ENCODE results near the gene LIMCH1. TPM values are rescaled to one million over a fixed set of nuclear protein-coding genes. Genes with fewer than 3 reads are reported as not detected.

The LIMCH1 gene
- total RNA-seq, 1 experiment from 2014 or later: 19.7 TPM

DNA sequence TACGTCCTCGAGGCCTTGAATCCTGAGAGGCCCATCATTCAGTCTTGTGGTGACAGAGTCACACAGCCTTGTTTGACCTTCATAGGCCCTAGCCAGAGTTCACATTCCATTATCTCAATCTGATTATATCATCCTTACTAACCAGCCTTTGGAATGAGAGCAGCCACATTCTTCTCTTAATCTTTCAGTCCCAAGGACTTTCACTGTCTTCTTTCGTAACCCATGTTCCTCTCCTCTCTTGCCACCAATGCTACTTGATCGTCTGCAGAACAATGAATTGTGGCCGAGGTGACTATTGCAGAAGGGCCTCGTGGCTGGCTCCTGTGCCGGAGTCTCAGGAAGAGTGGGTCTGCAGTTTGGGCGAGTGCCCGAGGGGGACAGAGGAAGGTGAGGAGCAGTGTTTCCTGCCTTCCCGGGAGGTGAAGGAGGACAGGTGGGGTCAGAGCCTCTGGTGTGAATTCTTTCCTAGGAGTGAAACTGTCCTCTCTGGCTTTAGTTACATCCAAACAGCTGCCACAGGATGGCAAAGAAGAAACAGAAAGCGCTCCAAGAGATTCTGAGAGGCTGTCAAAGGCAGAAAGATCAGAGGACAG is 94.6 kb downstream of the LIMCH1 start:
- H3K36me3 ChIP-seq (ENCODE audit: low read depth, low read length): no peaks in the 10 kb centered on the region
- H2AFZ ChIP-seq (ENCODE audit: low read length): no peak overlapping the region
- H3K27me3 ChIP-seq (ENCODE audit: low read length): no peaks in the 10 kb centered on the region
- H3K79me2 ChIP-seq (ENCODE audit: low read length): no peaks in the 10 kb centered on the region
- ChIA-PET POLR2A (ENCODE audit: unreplicated experiment) (no interaction called here), CTCF (no interaction called here)
- H3K4me3 ChIP-seq (ENCODE audit: low read length): no peak overlapping the region
- no peak for DNase-seq
- H3K9ac ChIP-seq (ENCODE audit: low read length): no peak overlapping the region
- BruUV-seq (replicated peaks): no TSS peak
- H3K4me1 ChIP-seq (ENCODE audit: insufficient read depth, low read length): no peaks in the 10 kb centered on the region
- H3K9me3 ChIP-seq (ENCODE audit: low read length): no peaks in the 10 kb centered on the region
- H3K9me2 ChIP-seq (replicated peaks; ENCODE audit: low read length): no peaks in the 10 kb centered on the region
- H3K4me2 ChIP-seq (ENCODE audit: low read length): no peak overlapping the region
- H3K27ac ChIP-seq (ENCODE audit: low read length): no peak overlapping the region
- no peaks in the 10 kb centered on the region for H3F3A ChIP-seq (ENCODE audit: low read length, unreplicated experiment)
- no peaks in the 10 kb centered on the region for H4K20me1 ChIP-seq (ENCODE audit: low read length)
- intact Hi-C loops (cut with micrococcal nuclease): no loop called here
- no peak for ATAC-seq
- TF ChIP-seq EZH2phosphoT487 (IDR thresholded peaks at IDR 0.05; ENCODE audit: borderline replicate concordance, low read length): no peak
- TF ChIP-seq EZH2 (IDR thresholded peaks at IDR 0.05; ENCODE audit: low read length, unreplicated experiment): no peak
- TF ChIP-seq, protein P1, sequence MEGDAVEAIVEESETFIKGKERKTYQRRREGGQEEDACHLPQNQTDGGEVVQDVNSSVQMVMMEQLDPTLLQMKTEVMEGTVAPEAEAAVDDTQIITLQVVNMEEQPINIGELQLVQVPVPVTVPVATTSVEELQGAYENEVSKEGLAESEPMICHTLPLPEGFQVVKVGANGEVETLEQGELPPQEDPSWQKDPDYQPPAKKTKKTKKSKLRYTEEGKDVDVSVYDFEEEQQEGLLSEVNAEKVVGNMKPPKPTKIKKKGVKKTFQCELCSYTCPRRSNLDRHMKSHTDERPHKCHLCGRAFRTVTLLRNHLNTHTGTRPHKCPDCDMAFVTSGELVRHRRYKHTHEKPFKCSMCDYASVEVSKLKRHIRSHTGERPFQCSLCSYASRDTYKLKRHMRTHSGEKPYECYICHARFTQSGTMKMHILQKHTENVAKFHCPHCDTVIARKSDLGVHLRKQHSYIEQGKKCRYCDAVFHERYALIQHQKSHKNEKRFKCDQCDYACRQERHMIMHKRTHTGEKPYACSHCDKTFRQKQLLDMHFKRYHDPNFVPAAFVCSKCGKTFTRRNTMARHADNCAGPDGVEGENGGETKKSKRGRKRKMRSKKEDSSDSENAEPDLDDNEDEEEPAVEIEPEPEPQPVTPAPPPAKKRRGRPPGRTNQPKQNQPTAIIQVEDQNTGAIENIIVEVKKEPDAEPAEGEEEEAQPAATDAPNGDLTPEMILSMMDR (conservative IDR thresholded peaks at IDR 0.05; ENCODE audit: low read depth, low read length): no peak

GRCh38 chr4:41633321-41633720 is 95.4 kb downstream of the LIMCH1 start:
- BruUV-seq (replicated peaks): no TSS peak
- H3K9ac ChIP-seq (ENCODE audit: low read length): no peak overlapping the region
- no peaks in the 10 kb centered on the region for H3K79me2 ChIP-seq (ENCODE audit: low read length)
- H3K36me3 ChIP-seq (ENCODE audit: low read depth, low read length): no peaks in the 10 kb centered on the region
- H4K20me1 ChIP-seq (ENCODE audit: low read length): no peaks in the 10 kb centered on the region
- H3K9me3 ChIP-seq (ENCODE audit: low read length): no peaks in the 10 kb centered on the region
- no peak overlapping the region for H3K4me2 ChIP-seq (ENCODE audit: low read length)
- no peaks in the 10 kb centered on the region for H3K9me2 ChIP-seq (replicated peaks; ENCODE audit: low read length)
- H2AFZ ChIP-seq (ENCODE audit: low read length): no peak overlapping the region
- no peaks in the 10 kb centered on the region for H3F3A ChIP-seq (ENCODE audit: low read length, unreplicated experiment)
- H3K27me3 ChIP-seq (ENCODE audit: low read length): no peaks in the 10 kb centered on the region
- ATAC-seq (no peak), DNase-seq (no peak)
- H3K4me1 ChIP-seq (ENCODE audit: insufficient read depth, low read length): no peaks in the 10 kb centered on the region
- ChIA-PET POLR2A (ENCODE audit: unreplicated experiment) (no interaction called here), CTCF (no interaction called here)
- intact Hi-C loops (cut with micrococcal nuclease): no loop called here
- no peak overlapping the region for H3K4me3 ChIP-seq (ENCODE audit: low read length)
- no peak for TF ChIP-seq EZH2phosphoT487 (IDR thresholded peaks at IDR 0.05; ENCODE audit: borderline replicate concordance, low read length)
- no peak for TF ChIP-seq EZH2 (IDR thresholded peaks at IDR 0.05; ENCODE audit: low read length, unreplicated experiment)
- TF ChIP-seq, protein P1 (conservative IDR thresholded peaks at IDR 0.05; ENCODE audit: low read depth, low read length): no peak
- H3K27ac ChIP-seq (ENCODE audit: low read length): no peak overlapping the region

- no peaks in the 10 kb centered on the region for H3K79me2 ChIP-seq (ENCODE audit: low read length)
- no peaks in the 10 kb centered on the region for H3K36me3 ChIP-seq (ENCODE audit: low read depth, low read length)
- POLR2A ChIA-PET (ENCODE audit: unreplicated experiment): no interaction called here
- H3K9me3 ChIP-seq (ENCODE audit: low read length): no peaks in the 10 kb centered on the region
- ATAC-seq (no peak), DNase-seq (no peak)
- H3K27ac ChIP-seq (ENCODE audit: low read length): no peak overlapping the region
- H3K4me3 ChIP-seq (ENCODE audit: low read length): no peak overlapping the region
- no peaks in the 10 kb centered on the region for H4K20me1 ChIP-seq (ENCODE audit: low read length)
- H3F3A ChIP-seq (ENCODE audit: low read length, unreplicated experiment): no peaks in the 10 kb centered on the region
- TF ChIP-seq EZH2 (IDR thresholded peaks at IDR 0.05; ENCODE audit: low read length, unreplicated experiment) (no peak), EZH2phosphoT487 (IDR thresholded peaks at IDR 0.05; ENCODE audit: borderline replicate concordance, low read length) (no peak)
- TF ChIP-seq, protein P1 (conservative IDR thresholded peaks at IDR 0.05; ENCODE audit: low read depth, low read length): no peak
- no peak overlapping the region for H3K9ac ChIP-seq (ENCODE audit: low read length)
- H3K9me2 ChIP-seq (replicated peaks; ENCODE audit: low read length): no peaks in the 10 kb centered on the region
- H3K27me3 ChIP-seq (ENCODE audit: low read length): no peaks in the 10 kb centered on the region
- no peak overlapping the region for H2AFZ ChIP-seq (ENCODE audit: low read length)
- BruUV-seq (replicated peaks): no TSS peak
- no peaks in the 10 kb centered on the region for H3K4me1 ChIP-seq (ENCODE audit: insufficient read depth, low read length)
- CTCF ChIA-PET: no interaction called here
- intact Hi-C loops (cut with micrococcal nuclease): no loop called here
- no peak overlapping the region for H3K4me2 ChIP-seq (ENCODE audit: low read length)
Measured at GRCh38 chr4:41635441-41635840, 97.5 kb downstream of the LIMCH1 start.

All from PC-3 (cell line).